H7 (cell line): Measurements from ENCODE around the gene SYAP1. TPM values are rescaled to one million over a fixed set of nuclear protein-coding genes. Genes with fewer than 3 reads are reported as not detected.

Experiments used
- DNase-seq: peaks from one replicate; pipeline ENCODE4 v3.0.0; 2012
- H3K27me3 ChIP-seq: 2 replicates; pipeline ENCODE4 v1.6.0; 2011; ENCODE audit warnings: mild to moderate bottlenecking, low read length; ENCODE audit not compliant: control insufficient read depth, insufficient read depth
- H3K36me3 ChIP-seq: replicated peaks from 2 replicates; pipeline ENCODE4 v1.5.1; 2011; ENCODE audit warnings: low read length; ENCODE audit not compliant: control insufficient read depth, insufficient read depth
- H3K4me3 ChIP-seq: 2 replicates; pipeline ENCODE4 v1.5.1; 2011; ENCODE audit warnings: low read depth, mild to moderate bottlenecking, control low read depth, low read length, moderate library complexity; ENCODE audit not compliant: insufficient read depth
- total RNA-seq: library from RNA; depleted of rRNA; stranded (reverse); fragments of >200 nt; shearing (Covaris generic); gene quantifications from 2 replicates; pipeline ENCODE4 v1.2.3, GENCODE V29; 2014; rRNA removed

Gene SYAP1, protein sequence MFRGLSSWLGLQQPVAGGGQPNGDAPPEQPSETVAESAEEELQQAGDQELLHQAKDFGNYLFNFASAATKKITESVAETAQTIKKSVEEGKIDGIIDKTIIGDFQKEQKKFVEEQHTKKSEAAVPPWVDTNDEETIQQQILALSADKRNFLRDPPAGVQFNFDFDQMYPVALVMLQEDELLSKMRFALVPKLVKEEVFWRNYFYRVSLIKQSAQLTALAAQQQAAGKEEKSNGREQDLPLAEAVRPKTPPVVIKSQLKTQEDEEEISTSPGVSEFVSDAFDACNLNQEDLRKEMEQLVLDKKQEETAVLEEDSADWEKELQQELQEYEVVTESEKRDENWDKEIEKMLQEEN
- 21.7 and 28.5 TPM in 2 replicates for total RNA-seq

DNA sequence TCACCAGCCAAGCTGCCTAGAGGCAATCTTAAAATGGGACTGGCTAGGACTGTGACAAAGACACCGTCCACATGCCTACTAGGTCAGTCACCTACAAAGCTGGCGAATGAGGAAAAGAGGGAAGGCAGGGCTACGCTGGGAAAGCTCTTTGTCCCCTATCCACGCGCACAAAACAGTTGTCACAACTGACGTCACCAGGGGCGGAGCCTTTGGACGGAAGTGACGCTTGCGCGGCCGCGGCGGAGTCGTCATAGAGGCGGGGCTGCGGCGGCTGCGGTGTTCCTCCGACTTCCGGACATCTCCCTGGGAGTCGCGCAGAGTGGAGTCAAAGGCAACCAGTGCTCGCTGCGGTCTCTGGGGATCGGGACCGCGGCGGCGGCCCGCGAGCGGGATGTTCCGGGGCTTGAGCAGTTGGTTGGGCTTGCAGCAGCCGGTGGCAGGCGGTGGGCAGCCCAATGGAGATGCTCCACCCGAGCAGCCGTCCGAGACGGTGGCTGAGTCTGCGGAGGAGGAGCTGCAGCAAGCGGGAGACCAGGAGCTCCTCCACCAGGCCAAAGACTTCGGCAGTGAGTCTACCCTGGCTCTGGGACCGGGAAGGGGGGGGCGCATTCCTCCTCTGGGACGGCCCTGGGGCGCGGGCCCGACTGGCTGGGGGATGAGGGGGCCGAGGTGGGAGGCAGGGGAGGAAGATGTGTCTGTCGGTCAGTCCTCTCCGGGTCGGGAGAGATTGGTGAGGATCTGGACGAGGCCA lies at the start of gene SYAP1:
Gene SYAP1 (plus strand): TSS at position 279 of the 751 bp plus-strand sequence. CDS start 113 bp downstream, at position 392.
- Histone ChIP-seq H3K36me3 (no peaks in the 10 kb centered on the region; the same call in 1 of the 2 replicates), H3K4me3 (peak within 1 kb of the TSS; percentile 96), H3K27me3 (no peaks in the 10 kb centered on the region)
- peak; percentile 93 for DNase-seq

DNA sequence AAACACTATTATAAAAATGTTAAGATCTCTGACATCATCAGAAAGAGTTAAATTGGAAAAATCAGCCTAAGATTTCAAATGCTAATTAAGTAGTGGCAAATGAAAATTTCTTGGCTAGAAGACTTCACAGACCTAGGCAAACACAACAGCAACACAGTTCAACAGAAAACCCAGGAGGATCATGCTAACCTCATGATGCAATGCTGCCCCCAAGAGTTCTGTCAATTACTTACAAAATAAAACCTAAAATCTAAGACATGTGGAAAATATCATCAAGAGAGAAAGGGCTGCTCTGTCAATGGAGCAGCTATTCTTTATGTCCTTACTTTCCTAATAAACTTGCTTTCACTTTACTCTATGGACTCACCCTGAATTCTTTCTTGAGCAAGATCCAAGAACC lies 48.4 kb upstream of the SYAP1 start:
- peak; percentile 82 for DNase-seq

DNA sequence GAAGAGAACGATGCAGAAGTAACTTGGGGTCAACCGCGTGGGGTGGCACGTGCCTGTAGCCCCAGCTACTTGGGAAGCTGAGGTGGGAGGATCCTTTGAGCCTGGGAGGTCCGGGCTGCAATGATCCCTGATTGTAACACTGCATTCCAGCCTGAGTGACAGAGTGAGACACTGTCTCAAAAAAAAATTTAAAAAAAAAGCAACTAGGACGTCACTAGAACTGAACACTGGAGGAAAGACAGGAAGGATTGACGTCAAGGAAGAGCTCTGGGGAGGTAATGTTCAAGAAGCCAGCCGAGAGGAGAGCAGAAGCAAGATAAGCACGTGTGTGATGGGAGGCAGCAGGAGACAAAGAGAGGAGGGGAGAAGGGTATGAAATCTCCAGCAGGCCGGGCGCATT lies 40.7 kb upstream of the SYAP1 start:
- H3K36me3 ChIP-seq = peaks cover 30% of the 10 kb centered on the region
- no peak overlapping the region for H3K4me3 ChIP-seq
- no peaks in the 10 kb centered on the region for H3K27me3 ChIP-seq
- no peak for DNase-seq

More for the DNA sequence above, 48.4 kb upstream of the SYAP1 start:
- no peak overlapping the region for H3K4me3 ChIP-seq
- peaks cover 11% of the 10 kb centered on the region for H3K36me3 ChIP-seq
- no peaks in the 10 kb centered on the region for H3K27me3 ChIP-seq

DNA sequence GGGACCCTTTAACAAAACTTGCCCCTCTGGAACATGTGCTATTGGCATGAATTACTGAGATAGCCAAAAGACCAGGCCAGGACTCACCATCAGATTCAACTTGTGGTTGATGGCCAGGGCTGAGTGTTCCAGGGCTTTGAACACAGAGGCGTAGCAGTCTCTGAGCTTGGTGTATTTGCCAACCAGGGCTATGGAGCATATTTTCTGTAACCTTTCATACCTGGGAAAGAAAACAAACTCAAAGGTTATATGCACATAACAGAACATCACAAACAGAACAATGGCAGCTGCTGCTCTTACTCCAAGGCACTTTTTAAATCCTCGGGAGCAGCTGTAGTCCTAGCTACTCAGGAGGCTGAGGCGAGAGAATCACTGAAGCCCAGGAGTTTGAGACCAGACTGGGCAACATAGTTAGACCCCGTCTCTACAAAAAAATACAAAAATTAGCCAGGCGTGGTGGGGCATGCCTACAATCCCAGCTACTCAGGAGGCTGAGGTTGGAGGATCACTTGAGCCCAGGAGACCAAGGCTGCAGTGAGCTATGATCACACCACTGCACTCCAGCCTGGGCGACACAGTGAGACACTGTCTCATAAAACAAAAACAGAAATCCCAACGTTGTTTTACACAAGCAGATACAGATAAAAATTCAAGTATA lies 36.3 kb upstream of the SYAP1 start:
- Histone ChIP-seq H3K27me3 (no peaks in the 10 kb centered on the region), H3K36me3 (peaks cover 38% of the 10 kb centered on the region), H3K4me3 (no peak overlapping the region)
- no peak for DNase-seq

DNA sequence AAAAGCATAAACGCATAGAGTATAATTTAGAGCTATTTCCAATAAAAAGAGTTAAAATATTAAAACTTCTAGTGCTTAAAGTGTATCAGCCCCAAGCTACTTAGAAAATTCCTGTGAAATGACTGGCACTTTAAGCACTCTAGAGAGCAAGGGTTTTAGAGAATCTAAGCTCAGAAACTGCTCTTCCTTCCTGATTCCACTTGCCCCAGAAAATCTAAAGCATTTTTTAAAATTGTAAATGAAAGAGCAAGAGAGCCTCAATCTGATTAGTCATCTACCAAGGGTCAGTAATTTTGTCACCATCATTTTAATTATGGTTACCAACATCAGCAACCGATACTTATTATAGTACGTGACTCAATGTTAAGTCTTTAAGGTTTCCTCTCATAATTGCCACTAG lies 31.9 kb upstream of the SYAP1 start:
- no peak for DNase-seq
- Histone ChIP-seq H3K27me3 (no peaks in the 10 kb centered on the region), H3K36me3 (peaks cover 40% of the 10 kb centered on the region), H3K4me3 (no peak overlapping the region)

DNA sequence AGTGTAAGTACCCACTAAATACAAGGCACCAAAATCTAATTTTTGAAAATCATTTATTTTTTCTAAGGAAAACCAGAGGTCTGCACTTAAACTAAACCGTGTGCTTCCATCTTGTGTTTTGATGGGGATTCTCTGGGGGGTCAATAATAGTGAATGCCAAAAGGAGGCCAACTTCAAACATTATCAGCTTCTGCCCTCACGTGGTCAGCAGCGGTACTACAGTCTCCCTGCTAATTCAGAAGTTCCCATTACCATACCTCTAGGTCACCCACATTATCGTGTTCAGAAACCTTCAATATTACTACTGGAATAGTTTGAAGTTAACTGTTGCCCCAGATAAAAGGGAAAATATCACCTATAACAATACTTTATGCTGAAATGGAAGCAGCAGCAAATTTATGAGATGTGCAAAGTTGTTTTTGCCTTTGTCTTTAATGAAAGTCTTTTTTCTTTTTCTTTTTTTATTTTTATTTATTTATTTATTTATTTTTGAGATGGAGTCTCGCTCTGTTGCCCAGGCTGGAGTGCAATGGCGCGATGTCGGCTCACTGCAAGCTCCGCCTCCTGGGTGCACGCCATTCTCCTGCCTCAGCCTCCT lies 24.2 kb upstream of the SYAP1 start:
- DNase-seq = peak; percentile 79
- Histone ChIP-seq H3K36me3 (peaks cover 31% of the 10 kb centered on the region), H3K4me3 (no peak overlapping the region), H3K27me3 (no peaks in the 10 kb centered on the region)

DNA sequence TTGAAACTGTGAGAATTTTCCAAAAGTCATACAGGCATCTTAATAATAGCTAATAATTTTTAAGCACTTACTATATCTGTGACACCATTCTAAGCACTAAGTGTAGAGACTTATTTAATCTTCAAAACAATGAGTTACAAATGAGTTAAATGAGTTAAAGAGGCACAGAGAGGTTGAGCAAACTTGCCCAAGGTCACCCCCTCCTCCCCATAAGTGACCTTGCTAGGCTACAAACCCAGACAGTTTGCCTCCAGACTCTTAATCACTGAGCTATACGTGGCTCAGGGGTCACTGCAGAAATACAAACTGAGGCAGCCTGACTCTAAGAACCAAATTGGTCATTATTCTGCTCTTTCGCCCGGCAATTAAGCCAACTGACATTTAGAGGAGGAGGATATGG lies 22.5 kb upstream of the SYAP1 start:
- H3K27me3 ChIP-seq = no peaks in the 10 kb centered on the region
- H3K4me3 ChIP-seq = no peak overlapping the region
- peaks cover 28% of the 10 kb centered on the region for H3K36me3 ChIP-seq
- DNase-seq = no peak

DNA sequence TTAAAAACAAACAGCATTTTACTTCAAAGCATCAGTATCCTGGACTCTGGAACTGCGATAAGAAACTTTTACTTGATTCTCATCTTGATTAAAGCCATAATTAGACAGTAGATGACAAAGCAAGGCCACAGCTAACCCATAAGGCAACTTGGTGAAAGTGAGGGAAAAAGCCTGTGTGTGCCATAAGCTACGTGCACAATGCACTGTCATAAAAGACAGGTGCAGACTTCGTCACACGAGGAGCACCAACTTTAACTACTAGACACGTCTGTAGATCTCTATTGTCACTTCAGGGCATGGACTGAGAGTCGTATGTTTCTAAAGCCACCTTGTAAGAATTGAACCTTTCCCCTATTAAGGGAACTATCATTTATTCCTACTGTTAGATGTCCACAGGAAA lies 20.0 kb upstream of the SYAP1 start:
- no peaks in the 10 kb centered on the region for H3K27me3 ChIP-seq
- H3K36me3 ChIP-seq = peaks cover 21% of the 10 kb centered on the region
- DNase-seq = no peak
- no peak overlapping the region for H3K4me3 ChIP-seq

DNA sequence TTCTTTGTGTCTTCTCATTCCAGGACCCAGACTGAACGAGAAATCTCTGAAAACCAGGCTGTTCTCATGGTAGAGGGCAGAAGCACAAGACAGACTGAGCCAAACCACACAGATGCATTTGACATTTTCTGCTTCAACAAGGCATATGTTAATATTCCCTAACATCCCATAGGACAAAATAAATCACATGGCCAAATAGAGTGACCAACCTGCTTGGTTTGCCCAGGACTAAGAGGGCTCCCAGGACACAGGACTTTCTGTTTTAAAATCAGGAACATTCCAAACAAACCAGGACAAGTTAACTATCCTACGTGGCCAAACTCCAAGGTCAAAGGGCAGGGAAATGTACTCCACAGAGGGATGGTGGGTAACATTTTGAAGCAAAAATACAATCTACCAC lies 18.7 kb upstream of the SYAP1 start:
- no peak overlapping the region for H3K4me3 ChIP-seq

DNA sequence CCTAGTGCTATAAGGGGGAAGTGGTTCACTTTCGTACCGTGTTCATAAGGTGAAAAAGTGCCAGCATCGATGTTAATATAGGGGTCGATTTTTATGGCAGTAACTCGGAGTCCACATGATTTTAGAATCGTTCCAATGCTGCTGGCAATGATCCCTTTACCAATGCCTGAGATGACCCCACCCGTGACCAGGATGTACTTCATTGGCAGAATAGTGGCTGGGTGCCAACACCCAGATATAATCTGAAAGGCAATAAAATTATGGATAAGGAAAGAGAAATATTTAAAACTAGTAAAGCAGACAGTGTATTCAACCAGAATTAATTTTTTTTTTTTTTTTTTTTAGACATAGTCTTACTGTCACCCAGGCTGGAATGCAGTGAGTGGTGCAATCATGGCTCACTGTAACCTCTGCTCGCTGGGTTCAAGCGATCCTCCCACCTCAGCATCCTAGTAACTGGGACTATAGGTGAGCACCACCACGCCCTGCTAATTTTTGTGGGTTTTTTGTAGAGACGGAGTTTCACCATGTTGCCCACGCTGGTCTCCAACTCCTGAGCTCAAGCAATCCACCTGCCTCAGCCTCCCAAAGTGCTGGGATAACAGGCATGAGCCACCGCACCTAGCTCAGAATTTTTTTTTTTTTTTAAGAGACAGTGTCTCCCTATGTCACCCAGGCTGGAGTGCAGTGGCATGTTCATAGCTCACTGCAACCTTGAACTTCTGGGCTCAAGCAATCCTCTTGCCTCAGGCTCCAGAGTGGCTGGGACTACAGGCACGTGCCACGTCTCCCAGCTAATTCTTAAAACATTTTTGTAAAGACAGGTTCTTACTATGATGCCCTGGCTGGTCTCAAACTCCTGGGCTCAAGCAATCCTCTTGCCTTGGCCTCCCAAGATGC lies 16.5 kb upstream of the SYAP1 start:
- no peak for DNase-seq
- H3K4me3 ChIP-seq = no peak overlapping the region

More for the DNA sequence above, 18.7 kb upstream of the SYAP1 start:
- DNase-seq = no peak
- Histone ChIP-seq H3K36me3 (peaks cover 21% of the 10 kb centered on the region), H3K27me3 (no peaks in the 10 kb centered on the region)

DNA sequence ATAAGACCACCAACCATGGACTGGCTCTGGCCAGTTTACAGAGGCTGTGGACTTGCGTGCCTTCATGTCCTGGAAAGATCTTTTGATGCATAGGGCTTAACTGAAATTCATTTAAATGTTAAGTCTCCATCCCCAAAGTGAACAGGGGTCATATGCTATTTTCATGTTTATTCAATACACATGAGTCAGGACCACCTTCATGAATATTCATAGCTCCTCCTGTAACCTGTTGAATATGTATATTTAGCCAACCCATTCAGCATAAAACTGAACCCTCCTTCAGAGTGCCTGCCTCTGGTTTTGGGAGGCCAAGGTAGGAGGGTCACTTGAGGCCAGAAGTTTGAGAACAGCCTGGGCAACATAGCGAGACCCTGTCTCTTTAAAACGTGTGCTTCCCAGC lies 14.0 kb upstream of the SYAP1 start:
- Histone ChIP-seq H3K4me3 (no peak overlapping the region), H3K36me3 (peaks cover 12% of the 10 kb centered on the region), H3K27me3 (no peaks in the 10 kb centered on the region)
- no peak for DNase-seq

More for the DNA sequence above, 16.5 kb upstream of the SYAP1 start:
- Histone ChIP-seq H3K27me3 (no peaks in the 10 kb centered on the region), H3K36me3 (peaks cover 17% of the 10 kb centered on the region)

DNA sequence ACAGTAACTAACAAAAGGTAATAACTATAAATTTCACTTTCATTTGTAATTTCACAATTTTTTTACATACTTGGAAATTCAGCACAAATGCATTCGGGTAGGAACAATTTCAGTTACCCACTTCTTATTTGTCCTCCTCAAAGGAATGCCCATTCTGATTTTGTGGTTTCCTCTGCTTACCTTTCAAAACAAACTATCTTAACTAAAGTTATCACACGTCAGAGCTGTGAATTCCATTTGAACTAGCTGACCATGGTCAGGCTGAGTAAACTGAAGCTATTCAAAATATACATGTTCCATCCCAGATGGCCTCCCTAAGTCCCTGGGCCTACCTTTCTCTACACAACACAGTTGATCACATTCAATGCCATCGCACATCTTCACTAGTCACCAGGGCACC lies 11.4 kb upstream of the SYAP1 start:
- no peaks in the 10 kb centered on the region for H3K27me3 ChIP-seq
- H3K36me3 ChIP-seq = peaks cover 4% of the 10 kb centered on the region
- H3K4me3 ChIP-seq = no peak overlapping the region
- DNase-seq = no peak

DNA sequence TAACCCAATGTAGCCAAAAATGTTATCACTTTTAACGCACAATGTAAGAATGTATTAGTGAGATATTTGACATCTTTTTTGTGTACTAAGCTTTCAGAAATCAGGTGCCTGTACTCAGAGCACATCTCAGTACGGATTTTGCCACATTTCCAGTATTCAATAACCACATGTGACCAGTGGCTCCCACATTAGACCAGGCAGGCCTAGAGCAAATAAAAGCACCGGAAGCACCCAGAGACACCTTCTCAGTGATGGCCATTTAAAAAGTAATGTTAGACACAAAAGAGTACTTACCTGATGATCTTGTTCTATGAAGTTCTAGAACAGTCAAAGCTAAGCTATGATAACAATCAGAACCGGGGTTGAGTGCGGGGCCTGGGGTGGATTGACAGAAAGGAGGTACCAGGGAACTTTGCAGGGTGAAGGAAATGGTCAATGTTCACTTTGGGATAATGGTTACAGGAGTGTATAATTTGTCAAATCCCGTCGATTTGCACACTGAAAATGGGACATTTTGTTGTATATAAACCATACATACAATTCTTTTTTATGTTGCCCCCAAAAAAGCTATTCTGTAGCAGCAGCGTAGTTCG lies 8.1 kb upstream of the SYAP1 start:
- no peaks in the 10 kb centered on the region for H3K27me3 ChIP-seq
- H3K4me3 ChIP-seq = peak overlapping the region; percentile 85
- H3K36me3 ChIP-seq = peaks cover 4% of the 10 kb centered on the region
- DNase-seq = peak; percentile 62
